Mesodermal cell (in vitro differentiated cells): ENCODE data around the gene MAP1B.

Experiments
- H3K27ac ChIP-seq: 2 replicates; pipeline ENCODE4 v1.7.0; 2013; ENCODE audit warnings: mild to moderate bottlenecking, low read depth, low read length, moderate library complexity; ENCODE audit not compliant: severe bottlenecking
- H3K36me3 ChIP-seq: 2 replicates; pipeline ENCODE4 v1.7.1; 2013; ENCODE audit warnings: mild to moderate bottlenecking, low read length, moderate library complexity; ENCODE audit not compliant: control insufficient read depth, insufficient read depth
- H3K4me1 ChIP-seq: one replicate; pipeline ENCODE4 v1.7.1; 2013; ENCODE audit warnings: mild to moderate bottlenecking, low read length; ENCODE audit not compliant: insufficient read depth, control insufficient read depth, poor library complexity, severe bottlenecking
- H3K4me3 ChIP-seq: 2 replicates; pipeline ENCODE4 v1.7.0; 2013; ENCODE audit warnings: low read length, control low read depth, mild to moderate bottlenecking; ENCODE audit not compliant: insufficient read depth, poor library complexity, severe bottlenecking; ENCODE audit errors: extremely low read depth
- H3K9me3 ChIP-seq: 2 replicates; pipeline ENCODE4 v1.7.1; 2013; ENCODE audit warnings: mild to moderate bottlenecking, low read length, moderate library complexity; ENCODE audit not compliant: control insufficient read depth
- WGBS, 2 experiments: methylation state at CpG; one replicate each; pipeline ENCODE4 v1.1.5; 2013; ENCODE audit warnings: missing lambda C conversion rate in 2 of 2; ENCODE audit not compliant: insufficient coverage in 2 of 2; 5-methylcytosine and 5-hydroxymethylcytosine counted together

Gene MAP1B

GRCh38 chr5:72191404-72191803 is 84.1 kb downstream of the MAP1B start:
- no peaks in the 10 kb centered on the region for H3K4me1 ChIP-seq
- H3K36me3 ChIP-seq: peaks cover 100% of the 10 kb centered on the region
- no peak overlapping the region for H3K27ac ChIP-seq
- no peak overlapping the region for H3K4me3 ChIP-seq
- 90 to 100% methylated on average over 2 of the region's 3 CpGs for WGBS, 2 experiments
- no peaks in the 10 kb centered on the region for H3K9me3 ChIP-seq

- Histone ChIP-seq H3K9me3 (no peaks in the 10 kb centered on the region), H3K36me3 (peaks cover 100% of the 10 kb centered on the region), H3K4me3 (no peak overlapping the region), H3K27ac (no peak overlapping the region), H3K4me1 (no peaks in the 10 kb centered on the region)
- WGBS, 2 experiments: 93 to 97% methylated on average over 6 of the region's 6 CpGs
Observed at GRCh38 chr5:72194846-72195245, 87.6 kb downstream of the MAP1B start.

DNA sequence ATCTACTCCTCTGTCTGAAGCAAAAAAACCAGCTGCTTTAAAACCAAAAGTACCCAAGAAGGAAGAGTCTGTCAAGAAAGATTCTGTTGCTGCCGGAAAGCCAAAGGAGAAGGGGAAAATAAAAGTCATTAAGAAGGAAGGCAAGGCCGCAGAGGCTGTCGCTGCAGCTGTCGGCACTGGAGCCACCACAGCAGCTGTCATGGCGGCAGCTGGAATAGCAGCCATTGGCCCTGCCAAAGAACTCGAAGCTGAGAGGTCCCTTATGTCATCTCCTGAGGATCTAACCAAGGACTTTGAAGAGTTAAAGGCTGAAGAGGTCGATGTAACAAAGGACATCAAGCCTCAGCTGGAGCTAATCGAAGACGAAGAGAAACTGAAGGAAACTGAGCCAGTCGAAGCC is 88.3 kb downstream of the MAP1B start:
- H3K27ac ChIP-seq: no peak overlapping the region
- 97 to 99% methylated on average over 10 of the region's 10 CpGs for WGBS, 2 experiments
- peaks cover 100% of the 10 kb centered on the region for H3K36me3 ChIP-seq
- H3K9me3 ChIP-seq: no peaks in the 10 kb centered on the region
- no peaks in the 10 kb centered on the region for H3K4me1 ChIP-seq
- no peak overlapping the region for H3K4me3 ChIP-seq

DNA sequence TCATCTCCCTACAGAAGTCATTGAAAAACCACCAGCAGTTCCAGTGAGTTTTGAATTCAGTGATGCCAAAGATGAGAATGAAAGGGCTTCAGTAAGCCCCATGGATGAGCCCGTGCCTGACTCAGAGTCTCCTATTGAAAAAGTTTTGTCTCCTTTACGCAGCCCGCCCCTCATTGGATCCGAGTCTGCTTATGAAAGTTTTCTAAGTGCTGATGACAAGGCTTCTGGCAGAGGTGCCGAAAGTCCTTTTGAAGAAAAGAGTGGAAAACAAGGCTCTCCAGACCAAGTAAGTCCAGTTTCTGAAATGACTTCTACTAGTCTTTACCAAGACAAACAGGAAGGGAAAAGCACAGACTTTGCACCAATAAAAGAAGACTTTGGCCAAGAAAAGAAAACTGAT is 90.1 kb downstream of the MAP1B start:
- no peaks in the 10 kb centered on the region for H3K9me3 ChIP-seq
- no peaks in the 10 kb centered on the region for H3K4me1 ChIP-seq
- no peak overlapping the region for H3K4me3 ChIP-seq
- 90 to 94% methylated on average over 4 to 5 of the region's 5 CpGs for whole genome bisulfite sequencing, 2 experiments
- H3K27ac ChIP-seq: no peak overlapping the region
- peaks cover 95% of the 10 kb centered on the region for H3K36me3 ChIP-seq

- Histone ChIP-seq H3K36me3 (peaks cover 95% of the 10 kb centered on the region), H3K4me1 (no peaks in the 10 kb centered on the region), H3K27ac (no peak overlapping the region), H3K4me3 (no peak overlapping the region), H3K9me3 (no peaks in the 10 kb centered on the region)
- WGBS, 2 experiments: 98 to 99% methylated on average over 11 to 14 of the region's 15 CpGs
Observed at GRCh38 chr5:72199681-72200080, 92.4 kb downstream of the MAP1B start.

- no peak overlapping the region for H3K4me3 ChIP-seq
- H3K4me1 ChIP-seq: no peaks in the 10 kb centered on the region
- peaks cover 93% of the 10 kb centered on the region for H3K36me3 ChIP-seq
- 100% methylated on average over 1 of the region's 3 CpGs; no CpG with 5 or more reads in 1 of the 2 experiments for WGBS, 2 experiments
- no peaks in the 10 kb centered on the region for H3K9me3 ChIP-seq
- H3K27ac ChIP-seq: no peak overlapping the region
Observed at GRCh38 chr5:72202331-72202825, 95.1 kb downstream of the MAP1B start.

- WGBS, 2 experiments: 94 to 98% methylated on average over 4 to 7 of the region's 8 CpGs
- H3K27ac ChIP-seq: no peak overlapping the region
- H3K4me1 ChIP-seq: no peaks in the 10 kb centered on the region
- H3K9me3 ChIP-seq: no peaks in the 10 kb centered on the region
- peaks cover 87% of the 10 kb centered on the region for H3K36me3 ChIP-seq
- no peak overlapping the region for H3K4me3 ChIP-seq
Observed at GRCh38 chr5:72203251-72203845, 96.1 kb downstream of the MAP1B start.

GRCh38 chr5:72204946-72205345 is 97.7 kb downstream of the MAP1B start:
- WGBS, 2 experiments: 100% methylated on average over 1 of the region's 1 CpG; no CpG with 5 or more reads in 1 of the 2 experiments
- H3K27ac ChIP-seq: no peak overlapping the region
- H3K4me3 ChIP-seq: no peak overlapping the region
- no peaks in the 10 kb centered on the region for H3K9me3 ChIP-seq
- peaks cover 84% of the 10 kb centered on the region for H3K36me3 ChIP-seq
- H3K4me1 ChIP-seq: no peaks in the 10 kb centered on the region

DNA sequence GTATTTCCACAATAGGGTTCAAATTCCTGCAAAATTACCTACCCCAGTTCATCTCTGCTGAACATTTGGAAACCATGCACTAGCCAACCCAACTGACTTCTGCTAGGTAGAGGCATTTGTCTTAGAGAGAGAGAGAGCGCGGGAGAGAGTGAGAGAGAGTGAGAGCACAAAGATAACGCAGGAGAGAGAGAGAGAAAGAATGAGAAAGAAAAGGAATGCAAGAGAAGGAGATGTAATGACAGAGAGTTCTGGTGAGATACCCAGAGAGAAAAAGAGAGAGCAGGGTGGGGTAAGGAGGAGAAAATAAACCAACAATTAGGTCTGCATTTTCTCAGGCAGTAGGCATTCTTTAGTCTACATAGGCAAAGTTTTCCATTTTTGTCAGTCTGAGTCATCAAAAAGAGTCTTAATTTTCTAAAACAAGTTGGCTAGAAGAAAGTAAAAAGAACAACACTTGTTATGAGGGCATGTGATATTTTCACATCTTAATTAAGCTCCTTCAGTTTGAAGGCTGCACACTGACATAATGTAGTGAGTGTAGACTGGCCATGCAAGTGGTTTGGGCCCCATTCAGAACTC is 98.2 kb downstream of the MAP1B start:
- WGBS, 2 experiments: 97 to 100% methylated on average over 1 to 3 of the region's 3 CpGs
- no peak overlapping the region for H3K4me3 ChIP-seq
- peaks cover 78% of the 10 kb centered on the region for H3K36me3 ChIP-seq
- no peaks in the 10 kb centered on the region for H3K4me1 ChIP-seq
- no peak overlapping the region for H3K27ac ChIP-seq
- no peaks in the 10 kb centered on the region for H3K9me3 ChIP-seq

- Histone ChIP-seq H3K27ac (no peak overlapping the region), H3K36me3 (peaks cover 72% of the 10 kb centered on the region), H3K9me3 (no peaks in the 10 kb centered on the region), H3K4me3 (no peak overlapping the region), H3K4me1 (peaks cover 3% of the 10 kb centered on the region)
- WGBS, 2 experiments: 100% methylated on average over 1 to 3 of the region's 3 CpGs
Observed at GRCh38 chr5:72206160-72206559, 98.9 kb downstream of the MAP1B start.

DNA sequence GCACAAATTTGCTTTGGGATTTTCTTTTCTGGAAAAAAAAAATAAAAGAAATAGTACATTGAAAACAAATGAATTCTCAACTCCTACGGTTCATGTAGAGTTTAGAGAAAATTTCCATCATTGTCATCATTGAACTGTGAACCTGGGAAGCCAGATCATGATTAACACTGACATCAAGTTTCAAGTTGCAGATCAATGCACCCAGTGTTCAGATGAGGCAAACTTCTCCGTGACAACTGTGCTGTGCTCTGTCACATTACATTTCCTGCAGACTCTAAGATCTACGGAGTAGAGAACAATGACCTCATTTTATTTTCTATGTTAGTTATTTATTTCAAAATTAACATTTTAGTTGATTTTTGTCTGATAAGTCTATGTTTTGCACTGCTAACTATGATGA is 99.7 kb downstream of the MAP1B start:
- peaks cover 67% of the 10 kb centered on the region for H3K36me3 ChIP-seq
- peaks cover 6% of the 10 kb centered on the region for H3K4me1 ChIP-seq
- H3K27ac ChIP-seq: no peak overlapping the region
- 70% methylated on average over 2 of the region's 3 CpGs; no CpG with 5 or more reads in 1 of the 2 experiments for WGBS, 2 experiments
- no peak overlapping the region for H3K4me3 ChIP-seq
- no peaks in the 10 kb centered on the region for H3K9me3 ChIP-seq
